ENCODE measurements around the gene ARMC5.

DNA sequence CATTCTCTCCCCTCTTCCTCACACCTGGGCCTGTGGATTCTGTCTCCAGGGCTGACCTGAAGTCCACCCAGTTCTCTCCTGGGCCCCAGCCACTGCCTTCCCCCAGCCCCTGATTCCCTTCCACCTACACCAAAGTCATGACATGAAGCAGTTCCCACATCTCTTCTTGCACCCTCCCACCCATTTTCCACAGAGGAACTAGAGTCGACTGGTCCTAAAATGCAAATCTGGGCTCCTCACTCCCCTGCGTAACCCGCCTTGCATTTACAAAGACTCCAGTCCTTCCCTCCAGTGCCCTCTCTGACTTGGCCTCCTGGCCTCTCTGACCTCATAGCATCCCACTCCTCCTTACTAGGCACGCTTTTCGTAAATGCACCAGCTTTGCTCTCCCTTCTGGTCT, 45.9 kb upstream of the ARMC5 start:
- TF ChIP-seq CTCF (IDR thresholded peaks at IDR 0.05) = no peak
- TF ChIP-seq EZH2 (IDR thresholded peaks at IDR 0.05) = no peak
